AG04449 (cell line): ENCODE measurements around the gene CNR1.

Source experiments
- CTCF ChIA-PET: fragments of 350-600 bp; formaldehyde crosslinking; extraction: SDS; loops from one replicate; lab custom pipeline; 2021; ENCODE audit warnings: antibody characterized with exemption; lab: Yijun Ruan, JAX
- POLR2A ChIA-PET: fragments of 400-600, 350-600 bp; formaldehyde crosslinking; extraction: SDS; loops from one replicate; lab custom pipeline; 2020; ENCODE audit warnings: antibody characterized with exemption, inconsistent platforms; lab: Yijun Ruan, JAX
- DNase-seq: peaks from one replicate; pipeline ENCODE4 v3.0.0-alpha.2; 2010; ENCODE audit warnings: low read depth, low spot score
- H3K4me3 ChIP-seq: 2 replicates; pipeline ENCODE4 v1.5.1; 2011; ENCODE audit warnings: low read depth, mild to moderate bottlenecking, control low read depth, low read length
- CTCF ChIP-seq: IDR thresholded peaks from one replicate; pipeline ENCODE4 v1.5.1; 2011; ENCODE audit warnings: mild to moderate bottlenecking, moderate library complexity, low read length, control low read depth, inconsistent platforms; ENCODE audit not compliant: insufficient read depth; ENCODE audit errors: missing control alignments

The CNR1 gene

DNA sequence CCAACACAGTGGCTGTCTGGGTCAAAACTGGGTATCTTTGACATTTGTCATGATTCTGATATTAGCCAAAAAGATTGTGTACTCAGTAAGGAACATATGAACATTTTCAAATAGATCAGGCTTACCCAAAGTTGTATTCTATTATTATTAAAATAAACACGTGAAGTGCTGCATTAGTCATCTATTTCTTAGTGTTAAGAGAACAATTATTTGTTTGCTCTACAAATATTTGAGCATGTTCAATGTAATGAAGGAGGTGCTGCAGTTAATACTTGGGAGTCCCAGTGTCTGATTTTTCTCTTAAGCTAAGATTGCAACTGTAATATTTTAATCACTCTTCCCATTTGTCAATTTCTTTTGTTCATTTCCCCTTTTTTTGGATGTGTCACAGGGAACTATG, 28.2 kb downstream of the CNR1 start:
- CTCF ChIA-PET = no interaction called here
- no peak overlapping the region for H3K4me3 ChIP-seq
- no peak for TF ChIP-seq CTCF
- POLR2A ChIA-PET = no interaction called here
- no peak for DNase-seq

GRCh38 chr6:88135578-88136114, 30.5 kb downstream of the CNR1 start:
- no peak for TF ChIP-seq CTCF
- H3K4me3 ChIP-seq = no peak overlapping the region
- ChIA-PET CTCF (no interaction called here), POLR2A (interaction anchor here (0.7 kb wide), 1 partner anchor 247 kb away, joined by 4 read pairs; no protein-coding TSS in a partner anchor)
- DNase-seq = no peak

GRCh38 chr6:88134575-88134974, 31.6 kb downstream of the CNR1 start:
- POLR2A ChIA-PET = no interaction called here
- TF ChIP-seq CTCF = no peak
- no peak for DNase-seq
- CTCF ChIA-PET = no interaction called here
- no peak overlapping the region for H3K4me3 ChIP-seq

DNA sequence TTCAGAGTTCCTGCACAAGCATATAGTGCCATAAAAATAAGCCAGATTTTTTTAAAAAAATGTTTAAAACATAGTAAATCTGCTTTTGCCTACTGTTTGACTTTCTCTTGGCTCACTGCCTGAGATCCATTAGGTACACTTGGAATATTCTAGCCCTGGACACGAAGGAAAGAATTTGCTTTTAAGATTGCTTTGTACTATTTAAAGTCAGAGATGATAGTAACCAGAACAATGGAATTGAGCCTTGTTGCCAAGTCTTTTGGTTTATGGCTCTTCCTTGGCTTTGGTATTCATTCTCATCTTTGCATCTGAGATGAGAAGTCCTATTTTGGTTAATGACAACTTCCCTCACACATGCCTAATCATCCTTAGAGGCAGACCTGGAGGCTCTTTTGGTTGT, 32.4 kb downstream of the CNR1 start:
- no peak overlapping the region for H3K4me3 ChIP-seq
- DNase-seq = no peak
- ChIA-PET CTCF (no interaction called here), POLR2A (no interaction called here)
- TF ChIP-seq CTCF = no peak

GRCh38 chr6:88124925-88125557, 41.1 kb downstream of the CNR1 start:
- DNase-seq = no peak

More at GRCh38 chr6:88124925-88125557, 41.1 kb downstream of the CNR1 start:
- H3K4me3 ChIP-seq = no peak overlapping the region
- ChIA-PET POLR2A (no interaction called here), CTCF (no interaction called here)
- no peak for TF ChIP-seq CTCF
